Liver (tissue), 2 donors: Measurements from ENCODE around the gene TSTD1.

Source experiments
- YY1 ChIP-seq: IDR thresholded peaks from 2 replicates; pipeline ENCODE4 v1.6.1; 2016; ENCODE audit warnings: antibody characterized with exemption, mild to moderate bottlenecking
- TF ChIP-seq, protein P1 (sequence below): fragments of 150-350 bp; IDR thresholded peaks from 2 replicates; pipeline ENCODE4 v1.5.1; 2017; ENCODE audit warnings: improper control_type of control experiment, low read depth, low read length; ENCODE audit not compliant: missing input control
- TF ChIP-seq, protein P2 (sequence below): IDR thresholded peaks from 2 replicates; pipeline ENCODE4 v1.6.1; 2016; ENCODE audit warnings: antibody characterized with exemption
- TF ChIP-seq, protein P3 (sequence below): IDR thresholded peaks from 2 replicates; pipeline ENCODE4 v1.6.1; 2016; ENCODE audit warnings: antibody characterized with exemption
- TF ChIP-seq, protein P4 (sequence below): IDR thresholded peaks from 2 replicates; pipeline ENCODE4 v1.6.1; 2016; ENCODE audit warnings: antibody characterized with exemption, mild to moderate bottlenecking
- donor health status: healthy.

DNA sequence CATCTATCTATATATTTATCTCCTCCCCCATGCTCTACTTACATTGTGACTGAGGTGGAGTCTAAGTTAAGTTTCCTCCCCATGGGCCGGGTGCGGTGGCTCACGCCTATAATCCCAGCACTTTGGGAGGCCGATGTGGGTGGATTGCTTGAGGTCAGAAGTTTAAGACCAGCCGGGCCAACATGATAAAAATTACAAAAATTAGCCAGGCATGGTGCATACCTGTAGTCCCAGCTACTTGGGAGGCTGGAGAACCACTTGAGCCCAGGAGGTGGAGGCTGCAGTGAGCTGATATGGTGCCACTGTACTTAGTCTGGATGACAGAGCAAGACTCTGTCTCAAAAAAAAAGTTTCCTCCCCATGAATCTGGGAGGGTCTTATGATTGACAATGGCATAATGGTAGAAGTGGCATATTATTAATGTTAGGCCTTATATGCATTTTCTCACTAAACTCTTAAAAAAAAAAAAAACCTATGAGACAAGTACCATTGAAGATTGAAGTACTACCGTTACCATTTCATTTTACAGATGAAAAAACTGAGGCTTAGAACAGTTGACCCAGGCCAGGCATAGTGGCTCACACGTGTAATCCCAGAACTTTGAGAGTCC is 29.1 kb downstream of the TSTD1 start:
- TF ChIP-seq, protein P1, sequence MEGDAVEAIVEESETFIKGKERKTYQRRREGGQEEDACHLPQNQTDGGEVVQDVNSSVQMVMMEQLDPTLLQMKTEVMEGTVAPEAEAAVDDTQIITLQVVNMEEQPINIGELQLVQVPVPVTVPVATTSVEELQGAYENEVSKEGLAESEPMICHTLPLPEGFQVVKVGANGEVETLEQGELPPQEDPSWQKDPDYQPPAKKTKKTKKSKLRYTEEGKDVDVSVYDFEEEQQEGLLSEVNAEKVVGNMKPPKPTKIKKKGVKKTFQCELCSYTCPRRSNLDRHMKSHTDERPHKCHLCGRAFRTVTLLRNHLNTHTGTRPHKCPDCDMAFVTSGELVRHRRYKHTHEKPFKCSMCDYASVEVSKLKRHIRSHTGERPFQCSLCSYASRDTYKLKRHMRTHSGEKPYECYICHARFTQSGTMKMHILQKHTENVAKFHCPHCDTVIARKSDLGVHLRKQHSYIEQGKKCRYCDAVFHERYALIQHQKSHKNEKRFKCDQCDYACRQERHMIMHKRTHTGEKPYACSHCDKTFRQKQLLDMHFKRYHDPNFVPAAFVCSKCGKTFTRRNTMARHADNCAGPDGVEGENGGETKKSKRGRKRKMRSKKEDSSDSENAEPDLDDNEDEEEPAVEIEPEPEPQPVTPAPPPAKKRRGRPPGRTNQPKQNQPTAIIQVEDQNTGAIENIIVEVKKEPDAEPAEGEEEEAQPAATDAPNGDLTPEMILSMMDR, result no peak
- TF ChIP-seq, protein P2, sequence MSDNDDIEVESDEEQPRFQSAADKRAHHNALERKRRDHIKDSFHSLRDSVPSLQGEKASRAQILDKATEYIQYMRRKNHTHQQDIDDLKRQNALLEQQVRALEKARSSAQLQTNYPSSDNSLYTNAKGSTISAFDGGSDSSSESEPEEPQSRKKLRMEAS, result no peak
- TF ChIP-seq, protein P3, sequence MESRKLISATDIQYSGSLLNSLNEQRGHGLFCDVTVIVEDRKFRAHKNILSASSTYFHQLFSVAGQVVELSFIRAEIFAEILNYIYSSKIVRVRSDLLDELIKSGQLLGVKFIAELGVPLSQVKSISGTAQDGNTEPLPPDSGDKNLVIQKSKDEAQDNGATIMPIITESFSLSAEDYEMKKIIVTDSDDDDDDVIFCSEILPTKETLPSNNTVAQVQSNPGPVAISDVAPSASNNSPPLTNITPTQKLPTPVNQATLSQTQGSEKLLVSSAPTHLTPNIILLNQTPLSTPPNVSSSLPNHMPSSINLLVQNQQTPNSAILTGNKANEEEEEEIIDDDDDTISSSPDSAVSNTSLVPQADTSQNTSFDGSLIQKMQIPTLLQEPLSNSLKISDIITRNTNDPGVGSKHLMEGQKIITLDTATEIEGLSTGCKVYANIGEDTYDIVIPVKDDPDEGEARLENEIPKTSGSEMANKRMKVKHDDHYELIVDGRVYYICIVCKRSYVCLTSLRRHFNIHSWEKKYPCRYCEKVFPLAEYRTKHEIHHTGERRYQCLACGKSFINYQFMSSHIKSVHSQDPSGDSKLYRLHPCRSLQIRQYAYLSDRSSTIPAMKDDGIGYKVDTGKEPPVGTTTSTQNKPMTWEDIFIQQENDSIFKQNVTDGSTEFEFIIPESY, result no peak
- TF ChIP-seq YY1, result no peak
- TF ChIP-seq, protein P4, sequence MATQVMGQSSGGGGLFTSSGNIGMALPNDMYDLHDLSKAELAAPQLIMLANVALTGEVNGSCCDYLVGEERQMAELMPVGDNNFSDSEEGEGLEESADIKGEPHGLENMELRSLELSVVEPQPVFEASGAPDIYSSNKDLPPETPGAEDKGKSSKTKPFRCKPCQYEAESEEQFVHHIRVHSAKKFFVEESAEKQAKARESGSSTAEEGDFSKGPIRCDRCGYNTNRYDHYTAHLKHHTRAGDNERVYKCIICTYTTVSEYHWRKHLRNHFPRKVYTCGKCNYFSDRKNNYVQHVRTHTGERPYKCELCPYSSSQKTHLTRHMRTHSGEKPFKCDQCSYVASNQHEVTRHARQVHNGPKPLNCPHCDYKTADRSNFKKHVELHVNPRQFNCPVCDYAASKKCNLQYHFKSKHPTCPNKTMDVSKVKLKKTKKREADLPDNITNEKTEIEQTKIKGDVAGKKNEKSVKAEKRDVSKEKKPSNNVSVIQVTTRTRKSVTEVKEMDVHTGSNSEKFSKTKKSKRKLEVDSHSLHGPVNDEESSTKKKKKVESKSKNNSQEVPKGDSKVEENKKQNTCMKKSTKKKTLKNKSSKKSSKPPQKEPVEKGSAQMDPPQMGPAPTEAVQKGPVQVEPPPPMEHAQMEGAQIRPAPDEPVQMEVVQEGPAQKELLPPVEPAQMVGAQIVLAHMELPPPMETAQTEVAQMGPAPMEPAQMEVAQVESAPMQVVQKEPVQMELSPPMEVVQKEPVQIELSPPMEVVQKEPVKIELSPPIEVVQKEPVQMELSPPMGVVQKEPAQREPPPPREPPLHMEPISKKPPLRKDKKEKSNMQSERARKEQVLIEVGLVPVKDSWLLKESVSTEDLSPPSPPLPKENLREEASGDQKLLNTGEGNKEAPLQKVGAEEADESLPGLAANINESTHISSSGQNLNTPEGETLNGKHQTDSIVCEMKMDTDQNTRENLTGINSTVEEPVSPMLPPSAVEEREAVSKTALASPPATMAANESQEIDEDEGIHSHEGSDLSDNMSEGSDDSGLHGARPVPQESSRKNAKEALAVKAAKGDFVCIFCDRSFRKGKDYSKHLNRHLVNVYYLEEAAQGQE, result no peak
